ENCODE measurements around the gene SPATA22.

The SPATA22 gene

GRCh38 chr17:3513305-3514035 lies 41.9 kb upstream of the SPATA22 start:
- no peak overlapping the region for H2BK120ac ChIP-seq (ENCODE audit: low read depth, low read length)
- no peak overlapping the region for H3K14ac ChIP-seq (ENCODE audit: low read length)
- H3K18ac ChIP-seq (ENCODE audit: low read length): peak overlapping the region; percentile 73
- H2BK15ac ChIP-seq (ENCODE audit: low read length): no peak overlapping the region
- no peak overlapping the region for H3K9ac ChIP-seq (ENCODE audit: low read depth, low read length, poor library complexity)
- H2AFZ ChIP-seq (ENCODE audit: low read length): peak overlapping the region; percentile 30
- no peak overlapping the region for H4K8ac ChIP-seq (ENCODE audit: low read depth, low read length)
- no peak overlapping the region for H3K23ac ChIP-seq (ENCODE audit: low read depth, low read length, poor library complexity)
- no CpG with 5 or more reads among the region's 23 CpGs for WGBS, 2 donors (ENCODE audit: extremely low coverage in 2 of 2, insufficient read length in 2 of 2, insufficient replicate concordance in 1 of 2)
- H3K27ac ChIP-seq (replicated peaks; ENCODE audit: low read length): peak overlapping the region; percentile 58
- no peak for DNase-seq (ENCODE audit: low spot score)
- no peak overlapping the region for H3K4ac ChIP-seq (ENCODE audit: low read length)
- H2AK5ac ChIP-seq (ENCODE audit: low read depth, low read length): peak overlapping the region; percentile 12
- H3K4me1 ChIP-seq (ENCODE audit: control insufficient read depth in 2 of 2, insufficient read depth in 1 of 2, low read depth in 1 of 2, low read length in 2 of 2): peaks cover 17 to 19% of the 10 kb centered on the region in 2 donors
- no peaks in the 10 kb centered on the region for H3K27me3 ChIP-seq (ENCODE audit: control insufficient read depth in 3 of 3, insufficient read depth in 3 of 3, low read depth in 1 of 3, low read length in 3 of 3)
- no peak overlapping the region for H4K91ac ChIP-seq (ENCODE audit: low read depth, low read length, poor library complexity)
- H2BK12ac ChIP-seq (ENCODE audit: low read length): peak overlapping the region; percentile 89
- H3K79me1 ChIP-seq (ENCODE audit: low read depth, low read length): no peaks in the 10 kb centered on the region
- H3K36me3 ChIP-seq (replicated peaks in 1 of 2; ENCODE audit: control insufficient read depth in 2 of 2, insufficient read depth in 2 of 2, low read length in 2 of 2): peaks cover 1 to 8% of the 10 kb centered on the region in 2 donors
- no peak overlapping the region for H3K4me2 ChIP-seq (ENCODE audit: insufficient read depth, low read length, poor library complexity, severe bottlenecking)
- H3K4me3 ChIP-seq (ENCODE audit: low read length in 2 of 2): no peak overlapping the region
- H2BK5ac ChIP-seq (ENCODE audit: low read length): no peak overlapping the region
- H3K9me3 ChIP-seq (replicated peaks in 1 of 2; ENCODE audit: control insufficient read depth in 2 of 2, insufficient read depth in 1 of 2, low read depth in 1 of 2, low read length in 2 of 2): peaks cover 2% of the 10 kb centered on the region in 2 donors

DNA sequence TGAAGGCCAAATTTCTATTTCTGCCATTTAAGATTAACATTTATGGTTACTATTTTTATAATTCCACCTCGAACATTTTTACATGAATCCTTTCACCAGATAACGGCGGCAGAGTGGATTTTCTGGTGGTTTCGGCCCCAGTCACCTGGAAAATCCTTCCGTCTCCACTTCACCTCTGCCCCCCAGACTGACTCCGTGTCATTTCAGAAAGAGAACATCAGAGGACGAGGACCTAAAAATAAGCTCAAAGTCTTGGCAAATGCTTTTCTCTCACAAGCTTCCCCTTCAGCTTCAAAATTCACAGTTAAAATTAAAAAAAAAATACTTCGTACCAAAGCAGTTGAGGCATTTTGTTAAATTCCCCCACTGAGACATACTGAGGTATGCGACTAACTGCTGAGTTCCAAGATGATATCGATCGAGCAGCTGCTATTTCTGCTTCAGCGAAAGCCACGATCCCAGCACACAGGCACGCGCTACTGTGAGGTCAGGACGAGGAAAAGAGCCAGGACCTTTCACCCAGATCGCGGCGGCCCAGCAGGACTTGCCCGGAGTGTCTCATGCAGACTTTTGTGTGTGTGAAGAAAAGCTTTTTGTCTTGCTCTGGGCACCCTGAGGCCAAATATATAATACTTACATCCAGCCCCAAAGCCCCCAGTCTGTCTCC lies 41.0 kb upstream of the SPATA22 start:
- Histone ChIP-seq H3K27ac (replicated peaks; ENCODE audit: low read length) (peak overlapping the region; percentile 58), H2BK120ac (ENCODE audit: low read depth, low read length) (no peak overlapping the region), H3K27me3 (ENCODE audit: control insufficient read depth in 3 of 3, insufficient read depth in 3 of 3, low read depth in 1 of 3, low read length in 3 of 3) (no peaks in the 10 kb centered on the region), H3K4me1 (ENCODE audit: control insufficient read depth in 2 of 2, insufficient read depth in 1 of 2, low read depth in 1 of 2, low read length in 2 of 2) (peaks cover 17 to 19% of the 10 kb centered on the region in 2 donors), H3K23ac (ENCODE audit: low read depth, low read length, poor library complexity) (no peak overlapping the region), H4K91ac (ENCODE audit: low read depth, low read length, poor library complexity) (peak overlapping the region; percentile 66), H3K4me2 (ENCODE audit: insufficient read depth, low read length, poor library complexity, severe bottlenecking) (no peak overlapping the region), H3K9ac (ENCODE audit: low read depth, low read length, poor library complexity) (no peak overlapping the region), H2AK5ac (ENCODE audit: low read depth, low read length) (no peak overlapping the region), H2BK12ac (ENCODE audit: low read length) (no peak overlapping the region), H2AFZ (ENCODE audit: low read length) (peak overlapping the region; percentile 30), H3K14ac (ENCODE audit: low read length) (no peak overlapping the region), H3K4ac (ENCODE audit: low read length) (no peak overlapping the region), H3K18ac (ENCODE audit: low read length) (peak overlapping the region; percentile 50), H3K79me1 (ENCODE audit: low read depth, low read length) (no peaks in the 10 kb centered on the region), H2BK15ac (ENCODE audit: low read length) (no peak overlapping the region), H4K8ac (ENCODE audit: low read depth, low read length) (no peak overlapping the region), H3K36me3 (replicated peaks in 1 of 2; ENCODE audit: control insufficient read depth in 2 of 2, insufficient read depth in 2 of 2, low read length in 2 of 2) (peaks cover 0 to 8% of the 10 kb centered on the region in 2 donors), H2BK5ac (ENCODE audit: low read length) (no peak overlapping the region), H3K4me3 (ENCODE audit: low read length in 2 of 2) (no peak overlapping the region), H3K9me3 (replicated peaks in 1 of 2; ENCODE audit: control insufficient read depth in 2 of 2, insufficient read depth in 1 of 2, low read depth in 1 of 2, low read length in 2 of 2) (peaks cover 0 to 2% of the 10 kb centered on the region in 2 donors)
- peak; percentile 53 for DNase-seq (ENCODE audit: low spot score)
- WGBS, 2 donors (ENCODE audit: extremely low coverage in 2 of 2, insufficient read length in 2 of 2, insufficient replicate concordance in 1 of 2): no CpG with 5 or more reads among the region's 20 CpGs

GRCh38 chr17:3511852-3512504 lies 40.4 kb upstream of the SPATA22 start:
- H2AK5ac ChIP-seq (ENCODE audit: low read depth, low read length): no peak overlapping the region
- WGBS, 2 donors (ENCODE audit: extremely low coverage in 2 of 2, insufficient read length in 2 of 2, insufficient replicate concordance in 1 of 2): no CpG with 5 or more reads among the region's 8 CpGs
- H3K36me3 ChIP-seq (replicated peaks in 1 of 2; ENCODE audit: control insufficient read depth in 2 of 2, insufficient read depth in 2 of 2, low read length in 2 of 2): peaks cover 0 to 8% of the 10 kb centered on the region in 2 donors
- no peak overlapping the region for H4K8ac ChIP-seq (ENCODE audit: low read depth, low read length)
- no peak for DNase-seq (ENCODE audit: low spot score)
- H3K79me1 ChIP-seq (ENCODE audit: low read depth, low read length): no peaks in the 10 kb centered on the region
- H3K14ac ChIP-seq (ENCODE audit: low read length): no peak overlapping the region
- H3K4me2 ChIP-seq (ENCODE audit: insufficient read depth, low read length, poor library complexity, severe bottlenecking): no peak overlapping the region
- no peak overlapping the region for H3K4me3 ChIP-seq (ENCODE audit: low read length in 2 of 2)
- no peak overlapping the region for H3K9ac ChIP-seq (ENCODE audit: low read depth, low read length, poor library complexity)
- H2BK120ac ChIP-seq (ENCODE audit: low read depth, low read length): no peak overlapping the region
- H2AFZ ChIP-seq (ENCODE audit: low read length): no peak overlapping the region
- H3K27me3 ChIP-seq (ENCODE audit: control insufficient read depth in 3 of 3, insufficient read depth in 3 of 3, low read depth in 1 of 3, low read length in 3 of 3): no peaks in the 10 kb centered on the region
- H3K18ac ChIP-seq (ENCODE audit: low read length): peak overlapping the region; percentile 29
- peak overlapping the region; percentile 66 for H4K91ac ChIP-seq (ENCODE audit: low read depth, low read length, poor library complexity)
- H3K9me3 ChIP-seq (replicated peaks in 1 of 2; ENCODE audit: control insufficient read depth in 2 of 2, insufficient read depth in 1 of 2, low read depth in 1 of 2, low read length in 2 of 2): peaks cover 0 to 2% of the 10 kb centered on the region in 2 donors
- H3K27ac ChIP-seq (replicated peaks; ENCODE audit: low read length): no peak overlapping the region
- H3K23ac ChIP-seq (ENCODE audit: low read depth, low read length, poor library complexity): no peak overlapping the region
- no peak overlapping the region for H2BK5ac ChIP-seq (ENCODE audit: low read length)
- H2BK15ac ChIP-seq (ENCODE audit: low read length): no peak overlapping the region
- no peak overlapping the region for H3K4ac ChIP-seq (ENCODE audit: low read length)
- no peak overlapping the region for H2BK12ac ChIP-seq (ENCODE audit: low read length)
- H3K4me1 ChIP-seq (ENCODE audit: control insufficient read depth in 2 of 2, insufficient read depth in 1 of 2, low read depth in 1 of 2, low read length in 2 of 2): peaks cover 17 to 19% of the 10 kb centered on the region in 2 donors

DNA sequence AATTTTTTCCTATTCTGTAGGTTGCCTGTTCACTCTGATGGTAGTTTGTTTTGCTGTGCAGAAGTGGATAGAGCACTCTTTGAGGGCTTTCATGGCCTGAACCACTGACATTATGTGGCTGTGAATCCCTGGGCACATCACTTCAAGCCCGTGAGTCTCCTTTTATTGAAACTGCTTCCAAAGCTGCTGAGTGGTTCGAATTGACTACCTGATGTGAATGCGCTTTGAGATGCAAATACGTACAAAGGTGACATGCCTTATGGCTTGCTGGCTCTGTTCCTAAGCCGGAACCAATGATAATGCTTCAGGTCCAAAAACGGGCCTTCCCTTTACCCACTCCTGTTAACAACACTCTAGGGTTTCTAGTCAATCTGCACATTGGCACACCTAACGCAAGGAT lies 38.5 kb upstream of the SPATA22 start:
- H2BK12ac ChIP-seq (ENCODE audit: low read length): no peak overlapping the region
- H3K4me2 ChIP-seq (ENCODE audit: insufficient read depth, low read length, poor library complexity, severe bottlenecking): no peak overlapping the region
- peaks cover 0 to 8% of the 10 kb centered on the region in 2 donors for H3K36me3 ChIP-seq (replicated peaks in 1 of 2; ENCODE audit: control insufficient read depth in 2 of 2, insufficient read depth in 2 of 2, low read length in 2 of 2)
- H4K91ac ChIP-seq (ENCODE audit: low read depth, low read length, poor library complexity): no peak overlapping the region
- no peaks in the 10 kb centered on the region for H3K79me1 ChIP-seq (ENCODE audit: low read depth, low read length)
- no peak overlapping the region for H3K9ac ChIP-seq (ENCODE audit: low read depth, low read length, poor library complexity)
- WGBS, 2 donors (ENCODE audit: extremely low coverage in 2 of 2, insufficient read length in 2 of 2, insufficient replicate concordance in 1 of 2): no CpG with 5 or more reads among the region's 7 CpGs
- H2AFZ ChIP-seq (ENCODE audit: low read length): no peak overlapping the region
- DNase-seq (ENCODE audit: low spot score): no peak
- H3K4me3 ChIP-seq (ENCODE audit: low read length in 2 of 2): no peak overlapping the region
- no peak overlapping the region for H3K4ac ChIP-seq (ENCODE audit: low read length)
- H2BK15ac ChIP-seq (ENCODE audit: low read length): no peak overlapping the region
- H3K27ac ChIP-seq (replicated peaks; ENCODE audit: low read length): no peak overlapping the region
- no peak overlapping the region for H2BK5ac ChIP-seq (ENCODE audit: low read length)
- no peaks in the 10 kb centered on the region for H3K27me3 ChIP-seq (ENCODE audit: control insufficient read depth in 3 of 3, insufficient read depth in 3 of 3, low read depth in 1 of 3, low read length in 3 of 3)
- peaks cover 0 to 2% of the 10 kb centered on the region in 2 donors for H3K9me3 ChIP-seq (replicated peaks in 1 of 2; ENCODE audit: control insufficient read depth in 2 of 2, insufficient read depth in 1 of 2, low read depth in 1 of 2, low read length in 2 of 2)
- no peak overlapping the region for H3K14ac ChIP-seq (ENCODE audit: low read length)
- H4K8ac ChIP-seq (ENCODE audit: low read depth, low read length): no peak overlapping the region
- no peak overlapping the region for H2BK120ac ChIP-seq (ENCODE audit: low read depth, low read length)
- H2AK5ac ChIP-seq (ENCODE audit: low read depth, low read length): no peak overlapping the region
- H3K23ac ChIP-seq (ENCODE audit: low read depth, low read length, poor library complexity): no peak overlapping the region
- H3K4me1 ChIP-seq (ENCODE audit: control insufficient read depth in 2 of 2, insufficient read depth in 1 of 2, low read depth in 1 of 2, low read length in 2 of 2): peaks cover 17 to 19% of the 10 kb centered on the region in 2 donors
- H3K18ac ChIP-seq (ENCODE audit: low read length): no peak overlapping the region

All from neuronal stem cell (in vitro differentiated cells).